ENCODE data around the gene AGAP5.

AGAP5 gene

GRCh38 chr10:73717556-73717955, 19.6 kb upstream of the AGAP5 start:
- TF ChIP-seq SIN3A (IDR thresholded peaks at IDR 0.05; ENCODE audit: borderline replicate concordance, insufficient read depth, low read length), result no peak
- TF ChIP-seq, protein P1, sequence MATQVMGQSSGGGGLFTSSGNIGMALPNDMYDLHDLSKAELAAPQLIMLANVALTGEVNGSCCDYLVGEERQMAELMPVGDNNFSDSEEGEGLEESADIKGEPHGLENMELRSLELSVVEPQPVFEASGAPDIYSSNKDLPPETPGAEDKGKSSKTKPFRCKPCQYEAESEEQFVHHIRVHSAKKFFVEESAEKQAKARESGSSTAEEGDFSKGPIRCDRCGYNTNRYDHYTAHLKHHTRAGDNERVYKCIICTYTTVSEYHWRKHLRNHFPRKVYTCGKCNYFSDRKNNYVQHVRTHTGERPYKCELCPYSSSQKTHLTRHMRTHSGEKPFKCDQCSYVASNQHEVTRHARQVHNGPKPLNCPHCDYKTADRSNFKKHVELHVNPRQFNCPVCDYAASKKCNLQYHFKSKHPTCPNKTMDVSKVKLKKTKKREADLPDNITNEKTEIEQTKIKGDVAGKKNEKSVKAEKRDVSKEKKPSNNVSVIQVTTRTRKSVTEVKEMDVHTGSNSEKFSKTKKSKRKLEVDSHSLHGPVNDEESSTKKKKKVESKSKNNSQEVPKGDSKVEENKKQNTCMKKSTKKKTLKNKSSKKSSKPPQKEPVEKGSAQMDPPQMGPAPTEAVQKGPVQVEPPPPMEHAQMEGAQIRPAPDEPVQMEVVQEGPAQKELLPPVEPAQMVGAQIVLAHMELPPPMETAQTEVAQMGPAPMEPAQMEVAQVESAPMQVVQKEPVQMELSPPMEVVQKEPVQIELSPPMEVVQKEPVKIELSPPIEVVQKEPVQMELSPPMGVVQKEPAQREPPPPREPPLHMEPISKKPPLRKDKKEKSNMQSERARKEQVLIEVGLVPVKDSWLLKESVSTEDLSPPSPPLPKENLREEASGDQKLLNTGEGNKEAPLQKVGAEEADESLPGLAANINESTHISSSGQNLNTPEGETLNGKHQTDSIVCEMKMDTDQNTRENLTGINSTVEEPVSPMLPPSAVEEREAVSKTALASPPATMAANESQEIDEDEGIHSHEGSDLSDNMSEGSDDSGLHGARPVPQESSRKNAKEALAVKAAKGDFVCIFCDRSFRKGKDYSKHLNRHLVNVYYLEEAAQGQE (IDR thresholded peaks at IDR 0.05; ENCODE audit: insufficient read depth in 1 of 2, low read depth in 2 of 2, low read length in 2 of 2), result no peak
- TF ChIP-seq FOXP2 (optimal IDR thresholded peaks at IDR 0.05; ENCODE audit: borderline replicate concordance, extremely low read depth, extremely low read length, insufficient read depth), result no peak
- TF ChIP-seq POLR2AphosphoS5 (IDR thresholded peaks at IDR 0.05; ENCODE audit: low read depth, low read length), result no peak

- TF ChIP-seq TAF1 (IDR thresholded peaks at IDR 0.05; ENCODE audit: borderline replicate concordance, insufficient read depth, low read length) (no peak), SIN3A (IDR thresholded peaks at IDR 0.05; ENCODE audit: borderline replicate concordance, insufficient read depth, low read length) (no peak), FOXP2 (optimal IDR thresholded peaks at IDR 0.05; ENCODE audit: borderline replicate concordance, extremely low read depth, extremely low read length, insufficient read depth) (no peak), POLR2AphosphoS5 (IDR thresholded peaks at IDR 0.05; ENCODE audit: low read depth, low read length) (no peak)
- TF ChIP-seq, protein P1 (IDR thresholded peaks at IDR 0.05; ENCODE audit: insufficient read depth in 1 of 2, low read depth in 2 of 2, low read length in 2 of 2), result no peak
These were observed 18.3 kb upstream of the AGAP5 start for GRCh38 chr10:73716251-73716650.

DNA sequence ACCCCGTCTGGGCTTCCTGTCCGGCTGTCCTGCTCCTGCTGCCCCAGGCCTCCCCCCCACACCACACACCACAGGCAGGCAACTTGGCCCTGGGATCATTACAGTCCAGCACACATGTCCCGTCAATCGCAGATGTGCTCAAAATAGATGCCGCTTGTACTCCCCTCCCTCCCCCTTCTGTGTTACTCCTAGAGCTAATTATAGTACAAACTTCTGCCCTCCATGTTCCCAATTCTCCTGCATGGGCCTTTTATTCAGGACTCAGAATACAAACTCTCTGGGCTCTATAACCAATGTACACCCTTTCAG, 42.0 kb downstream of the AGAP5 start, which contains the start of gene SYNPO2L:
TSS of gene SYNPO2L (minus strand) at position 40 of the 309 bp plus-strand sequence. CDS start 107 bp downstream, outside the sequence.
- TF ChIP-seq, protein P1 (IDR thresholded peaks at IDR 0.05; ENCODE audit: insufficient read depth in 1 of 2, low read depth in 2 of 2, low read length in 2 of 2), result no peak
- TF ChIP-seq TAF1 (IDR thresholded peaks at IDR 0.05; ENCODE audit: borderline replicate concordance, insufficient read depth, low read length) (no peak), POLR2AphosphoS5 (IDR thresholded peaks at IDR 0.05; ENCODE audit: low read depth, low read length) (no peak), FOXP2 (optimal IDR thresholded peaks at IDR 0.05; ENCODE audit: borderline replicate concordance, extremely low read depth, extremely low read length, insufficient read depth) (no peak), SIN3A (IDR thresholded peaks at IDR 0.05; ENCODE audit: borderline replicate concordance, insufficient read depth, low read length) (no peak)

- TF ChIP-seq, protein P1 (IDR thresholded peaks at IDR 0.05; ENCODE audit: insufficient read depth in 1 of 2, low read depth in 2 of 2, low read length in 2 of 2), result no peak
- TF ChIP-seq TAF1 (IDR thresholded peaks at IDR 0.05; ENCODE audit: borderline replicate concordance, insufficient read depth, low read length) (no peak), POLR2AphosphoS5 (IDR thresholded peaks at IDR 0.05; ENCODE audit: low read depth, low read length) (no peak), SIN3A (IDR thresholded peaks at IDR 0.05; ENCODE audit: borderline replicate concordance, insufficient read depth, low read length) (no peak), FOXP2 (optimal IDR thresholded peaks at IDR 0.05; ENCODE audit: borderline replicate concordance, extremely low read depth, extremely low read length, insufficient read depth) (no peak)
These were observed 42.5 kb downstream of the AGAP5 start for GRCh38 chr10:73655257-73655989.

Measured in PFSK-1 (cell line).